GM12873 (cell line): Measurements from ENCODE around the gene LRIG1.

ENCODE experiments used
- CTCF ChIP-seq: IDR thresholded peaks from 2 replicates; pipeline ENCODE4 v1.5.1; 2012; ENCODE audit warnings: low read depth, mild to moderate bottlenecking, moderate library complexity, low read length, control low read depth; ENCODE audit not compliant: insufficient read depth; ENCODE audit errors: missing control alignments

LRIG1 gene

GRCh38 chr3:66406831-66407610 is 93.8 kb downstream of the LRIG1 start:
- TF ChIP-seq CTCF = no peak

DNA sequence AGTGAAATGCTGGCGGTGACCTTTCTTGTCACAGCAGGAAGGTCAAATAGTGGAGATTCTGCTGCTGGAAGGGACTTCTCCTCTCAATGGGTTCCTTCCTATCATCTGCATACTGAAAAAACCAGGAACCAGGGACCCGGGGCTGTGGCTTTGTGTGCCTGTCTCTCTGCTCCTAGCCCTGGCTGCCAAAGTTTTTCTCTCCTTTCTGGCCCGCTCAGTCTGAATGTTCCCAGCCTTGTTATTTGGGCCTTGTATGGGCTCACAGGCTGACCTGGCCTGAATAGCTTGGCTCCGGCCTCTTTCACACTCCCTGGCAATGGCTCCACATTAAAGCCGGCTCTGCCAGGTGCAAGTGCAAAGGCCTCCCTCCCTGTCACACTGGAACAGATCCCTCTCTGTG is 94.7 kb downstream of the LRIG1 start:
- TF ChIP-seq CTCF = no peak

- TF ChIP-seq CTCF = no peak
These were observed 95.1 kb downstream of the LRIG1 start for GRCh38 chr3:66405701-66406091.

GRCh38 chr3:66404903-66405700 is 95.7 kb downstream of the LRIG1 start:
- no peak for TF ChIP-seq CTCF

DNA sequence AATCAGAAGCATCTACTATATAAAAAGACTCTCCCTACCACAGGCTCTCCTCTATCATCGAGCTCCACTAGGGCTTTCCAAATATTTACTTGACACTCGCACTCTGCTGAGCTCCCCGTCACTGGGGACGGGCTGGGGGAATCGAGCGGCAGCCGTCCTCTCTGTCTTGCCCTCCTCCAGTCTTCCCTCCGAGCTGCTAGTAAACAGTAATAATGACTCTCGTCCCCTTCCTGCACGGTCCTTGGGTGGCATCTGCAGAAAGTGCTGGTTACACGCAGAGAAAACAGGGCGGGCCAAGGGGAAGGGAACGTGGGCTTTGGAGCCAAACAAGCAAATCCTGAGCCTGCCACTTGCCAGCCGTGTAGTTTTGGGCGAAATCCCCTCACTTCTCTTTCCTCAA is 96.6 kb downstream of the LRIG1 start:
- TF ChIP-seq CTCF = no peak

DNA sequence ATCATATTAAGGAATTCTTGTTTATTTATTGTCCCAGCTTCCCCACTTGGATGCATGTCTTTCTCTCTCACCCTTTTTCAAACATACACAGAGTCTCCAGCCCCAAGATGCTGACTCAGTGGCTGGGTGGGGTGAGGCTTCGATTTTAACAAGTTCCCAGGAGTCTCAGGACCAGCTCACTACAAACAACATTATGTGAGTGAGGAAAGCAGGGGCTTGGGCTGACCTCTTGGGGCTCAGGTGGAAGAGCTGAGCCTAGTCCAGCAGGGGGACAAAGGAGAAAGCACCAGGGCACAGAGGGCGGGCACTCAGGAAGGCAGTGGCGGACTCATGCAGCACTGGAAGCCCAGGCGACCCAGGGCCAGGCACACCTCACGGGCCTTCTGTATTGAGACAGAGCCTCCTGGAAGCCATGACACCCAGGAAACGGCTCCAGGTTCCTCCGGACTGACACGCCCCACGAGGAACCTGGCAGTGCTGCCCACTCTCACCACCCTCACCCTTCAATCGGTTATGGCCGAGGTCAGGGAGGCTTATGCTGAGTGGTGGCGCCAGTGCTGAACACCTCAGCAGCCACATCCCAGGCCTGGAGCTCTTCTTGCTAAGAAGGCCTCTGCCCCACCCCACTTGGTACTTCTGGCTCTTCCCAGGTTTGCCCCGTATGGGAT is 97.4 kb downstream of the LRIG1 start:
- TF ChIP-seq CTCF = no peak
